H9 (cell line): ENCODE results near the gene CAMTA1. TPM values are rescaled to one million over a fixed set of nuclear protein-coding genes. Genes with fewer than 3 reads are reported as not detected.

Experiments
- DNase-seq: peaks from one replicate; pipeline ENCODE4 v3.0.0-alpha.2; 2017
- H2AFZ ChIP-seq: one replicate; pipeline ENCODE4 v1.6.1; 2013; ENCODE audit warnings: mild to moderate bottlenecking, low read length, control low read depth, moderate library complexity
- H2AK5ac ChIP-seq: 2 replicates; pipeline ENCODE4 v1.6.1; 2013; ENCODE audit warnings: low read length, control low read depth, mixed read lengths; ENCODE audit not compliant: insufficient read length
- H2BK120ac ChIP-seq: one replicate; pipeline ENCODE4 v1.6.1; 2013; ENCODE audit warnings: low read depth, mild to moderate bottlenecking, low read length, control low read depth, inconsistent platforms; ENCODE audit not compliant: poor library complexity, severe bottlenecking
- H2BK12ac ChIP-seq: 2 replicates; pipeline ENCODE4 v1.6.1; 2013; ENCODE audit warnings: low read length, control low read depth, mixed read lengths, low read depth; ENCODE audit not compliant: insufficient read length
- H2BK15ac ChIP-seq: 2 replicates; pipeline ENCODE4 v1.6.1; 2013; ENCODE audit warnings: low read depth, low read length, control low read depth
- H2BK20ac ChIP-seq: one replicate; pipeline ENCODE4 v1.6.1; 2013; ENCODE audit warnings: low read depth, mild to moderate bottlenecking, low read length, control low read depth, inconsistent platforms; ENCODE audit not compliant: poor library complexity, severe bottlenecking
- H2BK5ac ChIP-seq: 2 replicates; pipeline ENCODE4 v1.6.1; 2013; ENCODE audit warnings: low read length, control low read depth, mixed read lengths; ENCODE audit not compliant: insufficient read length
- H3K14ac ChIP-seq: 2 replicates; pipeline ENCODE4 v1.6.1; 2013; ENCODE audit warnings: low read length, control low read depth; ENCODE audit not compliant: insufficient read depth
- H3K18ac ChIP-seq: 2 replicates; pipeline ENCODE4 v1.6.1; 2013; ENCODE audit warnings: low read depth, mild to moderate bottlenecking, mixed read lengths, low read length, control low read depth; ENCODE audit not compliant: insufficient read length
- H3K23ac ChIP-seq: 2 replicates; pipeline ENCODE4 v1.6.1; 2013; ENCODE audit warnings: low read length, control low read depth, mixed read lengths, low read depth; ENCODE audit not compliant: insufficient read length
- H3K23me2 ChIP-seq: 2 replicates; pipeline ENCODE4 v1.6.1; 2013; ENCODE audit warnings: low read depth, mild to moderate bottlenecking, mixed read lengths, low read length, control low read depth; ENCODE audit not compliant: insufficient read length, poor library complexity, severe bottlenecking
- H3K27ac ChIP-seq: 2 replicates; pipeline ENCODE4 v1.5.1; 2013; ENCODE audit warnings: low read length, control low read depth, mixed read lengths, low read depth; ENCODE audit not compliant: insufficient read length
- H3K27me3 ChIP-seq: 2 replicates; pipeline ENCODE4 v1.6.1; 2013; ENCODE audit warnings: low read length, control low read depth, inconsistent platforms; ENCODE audit not compliant: insufficient read depth
- H3K4ac ChIP-seq: 2 replicates; pipeline ENCODE4 v1.6.1; 2013; ENCODE audit warnings: low read depth, mild to moderate bottlenecking, control low read depth, inconsistent platforms, low read length, moderate library complexity
- H3K4me1 ChIP-seq: 2 replicates; pipeline ENCODE4 v1.6.1; 2013; ENCODE audit warnings: low read length, control low read depth, inconsistent platforms; ENCODE audit not compliant: insufficient read depth
- H3K4me2 ChIP-seq: 2 replicates; pipeline ENCODE4 v1.6.1; 2013; ENCODE audit warnings: low read length, control low read depth, mixed read lengths; ENCODE audit not compliant: insufficient read length, insufficient read depth
- H3K56ac ChIP-seq: 2 replicates; pipeline ENCODE4 v1.6.1; 2013; ENCODE audit warnings: low read depth, mild to moderate bottlenecking, mixed read lengths, low read length, control low read depth; ENCODE audit not compliant: insufficient read length
- H3K79me1 ChIP-seq: 2 replicates; pipeline ENCODE4 v1.6.1; 2013; ENCODE audit warnings: low read depth, mild to moderate bottlenecking, moderate library complexity, low read length, control low read depth, inconsistent platforms; ENCODE audit not compliant: insufficient read depth, poor library complexity, severe bottlenecking
- H3K79me2 ChIP-seq: 2 replicates; pipeline ENCODE4 v1.6.1; 2013; ENCODE audit warnings: low read length, control low read depth, inconsistent platforms; ENCODE audit not compliant: insufficient read depth
- H3K9ac ChIP-seq: 2 replicates; pipeline ENCODE4 v1.6.1; 2013; ENCODE audit warnings: low read length, control low read depth, mixed read lengths; ENCODE audit not compliant: insufficient read length; ENCODE audit errors: extremely low read depth
- H3K9me3 ChIP-seq: one replicate; pipeline ENCODE4 v1.6.1; 2013; ENCODE audit warnings: low read depth, low read length, inconsistent platforms; ENCODE audit not compliant: control insufficient read depth
- H3T11ph ChIP-seq: one replicate; pipeline ENCODE4 v1.6.1; 2013; ENCODE audit warnings: mild to moderate bottlenecking, low read length, control low read depth, inconsistent platforms
- H4K20me1 ChIP-seq: one replicate; pipeline ENCODE4 v1.6.1; 2013; ENCODE audit not compliant: control insufficient read depth, insufficient read length, insufficient read depth
- H4K5ac ChIP-seq: 2 replicates; pipeline ENCODE4 v1.6.1; 2013; ENCODE audit warnings: low read depth, mild to moderate bottlenecking, mixed read lengths, low read length, control low read depth; ENCODE audit not compliant: insufficient read length
- H4K8ac ChIP-seq: replicated peaks from 2 replicates; pipeline ENCODE4 v1.6.1; 2013; ENCODE audit warnings: low read length, control low read depth, mixed read lengths, low read depth; ENCODE audit not compliant: insufficient read length
- H4K91ac ChIP-seq: 2 replicates; pipeline ENCODE4 v1.6.1; 2013; ENCODE audit warnings: low read depth, mild to moderate bottlenecking, moderate library complexity, mixed read lengths, low read length, control low read depth; ENCODE audit not compliant: insufficient read length
- H3K27ac Mint-ChIP-seq, 3 experiments: 2 replicates in 2 of 3; 3 replicates in 1 of 3; pipeline ENCODE4 v1.8.0; 2020 to 2021; ENCODE audit warnings: mixed read lengths in 3 of 3, mild to moderate bottlenecking in 1 of 3, moderate library complexity in 1 of 3
- H3K27me3 Mint-ChIP-seq: 2 replicates; pipeline ENCODE4 v1.8.0; 2021; ENCODE audit warnings: low read depth, mild to moderate bottlenecking, moderate library complexity, mixed read lengths
- H3K36me3 Mint-ChIP-seq, 3 experiments: 2 replicates in 2 of 3; 3 replicates in 1 of 3; pipeline ENCODE4 v1.8.0; 2020 to 2021; ENCODE audit warnings: low read depth in 3 of 3, mixed read lengths in 3 of 3; ENCODE audit not compliant: insufficient read depth in 1 of 3
- H3K4me1 Mint-ChIP-seq, 2 experiments: 2 replicates each; pipeline ENCODE4 v1.8.0; 2020; ENCODE audit warnings: mixed read lengths in 2 of 2
- H3K4me3 Mint-ChIP-seq, 2 experiments: 2 replicates in 1 of 2; 3 replicates in 1 of 2; pipeline ENCODE4 v1.8.0; 2020 to 2021; ENCODE audit warnings: mild to moderate bottlenecking in 2 of 2, mixed read lengths in 2 of 2, moderate library complexity in 1 of 2
- H3K9me3 Mint-ChIP-seq, 2 experiments: 2 replicates in 1 of 2; 3 replicates in 1 of 2; pipeline ENCODE4 v1.8.0; 2020; ENCODE audit warnings: mild to moderate bottlenecking in 2 of 2, mixed read lengths in 2 of 2, moderate library complexity in 1 of 2
- CTCF ChIP-seq: fragments of 200-600 bp; sonication (generic); conservative IDR thresholded peaks from 3 replicates; pipeline ENCODE4 v1.8.0; 2021; ENCODE audit warnings: antibody characterized with exemption, mild to moderate bottlenecking
- WGBS: extraction: QIAGEN DNeasy Blood & Tissue Kit; methylation state at CpG from one replicate; pipeline ENCODE4 v1.1.7; 2013; ENCODE audit warnings: missing lambda C conversion rate, low lambda C conversion rate, mixed read lengths; ENCODE audit not compliant: insufficient read length; ENCODE audit errors: extremely low coverage; 5-methylcytosine and 5-hydroxymethylcytosine counted together
- total RNA-seq: library from RNA; stranded (reverse); gene quantifications from 2 replicates; pipeline ENCODE4 v1.2.1, GENCODE V29; 2021

Gene CAMTA1
- total RNA-seq, 1 experiment from 2014 or later: 115 TPM

GRCh38 chr1:7712731-7713323 is 927.6 kb downstream of the CAMTA1 start:
- no peak overlapping the region for H2BK5ac ChIP-seq
- no peak overlapping the region for H2BK20ac ChIP-seq
- H2BK15ac ChIP-seq: no peak overlapping the region
- H3K9ac ChIP-seq: no peak overlapping the region
- no peak overlapping the region for H3K4ac ChIP-seq
- Mint-ChIP-seq H3K9me3 (no peaks in the 10 kb centered on the region), H3K36me3 (no peaks in the 10 kb centered on the region), H3K4me3 (no peak overlapping the region), H3K27ac (no peak overlapping the region), H3K27me3 (peaks cover 3% of the 10 kb centered on the region), H3K4me1 (peaks cover 2% of the 10 kb centered on the region in 2 experiments; a peak in 3 of 4 replicates)
- H4K91ac ChIP-seq: no peak overlapping the region
- H3K79me1 ChIP-seq: no peaks in the 10 kb centered on the region
- no peak overlapping the region for H3K14ac ChIP-seq
- H4K5ac ChIP-seq: no peak overlapping the region
- H2BK120ac ChIP-seq: no peak overlapping the region
- H3T11ph ChIP-seq: no peak overlapping the region
- H3K27me3 ChIP-seq: no peaks in the 10 kb centered on the region
- no peaks in the 10 kb centered on the region for H3K23me2 ChIP-seq
- no peak for TF ChIP-seq CTCF
- no peaks in the 10 kb centered on the region for H3K4me1 ChIP-seq
- H3K18ac ChIP-seq: no peak overlapping the region
- no peak overlapping the region for H2BK12ac ChIP-seq
- H4K20me1 ChIP-seq: no peaks in the 10 kb centered on the region
- no peak overlapping the region for H3K56ac ChIP-seq
- H4K8ac ChIP-seq: no peak overlapping the region
- H3K79me2 ChIP-seq: no peaks in the 10 kb centered on the region
- DNase-seq: no peak
- H2AK5ac ChIP-seq: no peak overlapping the region
- no peak overlapping the region for H3K4me2 ChIP-seq
- H3K9me3 ChIP-seq: no peaks in the 10 kb centered on the region
- no peak overlapping the region for H2AFZ ChIP-seq
- WGBS: no CpG with 5 or more reads among the region's 8 CpGs
- H3K23ac ChIP-seq: no peak overlapping the region
- no peak overlapping the region for H3K27ac ChIP-seq
